GM19468 (cell line): ENCODE data around the gene TXNDC2.
"Not testable (repeated sequence)": the region's sequence is repeated elsewhere in the genome, so short reads cannot be mapped to it uniquely, and the experiment has no call there.

ENCODE experiments used
- ATAC-seq: cut with Tn5 transposase; IDR thresholded peaks from one replicate; pipeline ENCODE4 v1.9.1; 2021; ENCODE audit warnings: mild to moderate bottlenecking, moderate library complexity, moderate number of reproducible peaks; ENCODE audit not compliant: unreplicated experiment; ENCODE audit errors: extremely low read depth

Gene TXNDC2

GRCh38 chr18:9885170-9886004 is at the start of gene TXNDC2:
Gene TXNDC2, plus strand, starts transcription at chr18:9885973. Its CDS starts 708 bp downstream, at chr18:9886681.
- no peak for ATAC-seq

GRCh38 chr18:9838144-9838877 is 47.5 kb upstream of the TXNDC2 start:
- ATAC-seq = no peak

GRCh38 chr18:9839211-9839610 is 46.6 kb upstream of the TXNDC2 start:
- ATAC-seq = no peak

DNA sequence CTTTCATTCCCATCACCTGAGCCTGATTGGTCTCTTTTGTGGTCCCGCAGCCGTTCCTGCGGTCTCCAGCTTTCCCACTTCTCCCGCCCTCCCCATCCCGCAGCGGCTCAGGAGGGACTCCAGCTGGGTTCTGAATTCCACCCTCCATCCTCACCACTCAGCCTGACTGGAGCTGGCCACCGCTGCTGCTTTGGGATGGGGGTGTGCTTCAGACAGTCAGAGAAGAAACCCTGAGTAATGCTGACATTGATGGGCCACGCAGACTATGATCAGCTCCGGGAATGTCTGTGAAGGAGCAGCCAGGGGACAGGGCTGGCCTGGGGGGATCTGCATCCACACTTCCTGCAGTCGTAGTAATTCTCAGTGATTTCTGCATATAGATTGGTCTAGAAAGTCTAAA is 45.9 kb upstream of the TXNDC2 start:
- ATAC-seq = no peak

DNA sequence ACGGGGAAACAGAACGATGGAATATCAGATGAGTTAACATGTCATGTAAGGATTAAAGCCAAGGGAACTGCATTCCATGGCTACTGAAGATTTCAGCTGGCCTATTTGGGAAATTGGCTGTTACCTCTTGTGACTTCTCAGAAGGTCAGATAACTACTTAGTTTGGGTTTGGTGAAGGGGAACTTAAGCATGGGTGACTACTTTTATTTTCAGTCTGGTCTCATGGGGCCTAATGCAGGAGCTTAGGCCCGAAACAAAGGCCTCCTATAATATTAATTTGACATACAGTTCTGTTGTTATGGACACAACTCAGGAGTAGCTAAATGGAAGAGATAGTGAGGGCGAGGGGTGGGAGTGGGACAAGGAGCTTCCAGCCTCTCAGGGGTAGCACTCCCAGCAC is 44.0 kb upstream of the TXNDC2 start:
- no peak for ATAC-seq

- ATAC-seq = no peak
These were observed 43.3 kb upstream of the TXNDC2 start for GRCh38 chr18:9842448-9842847.

DNA sequence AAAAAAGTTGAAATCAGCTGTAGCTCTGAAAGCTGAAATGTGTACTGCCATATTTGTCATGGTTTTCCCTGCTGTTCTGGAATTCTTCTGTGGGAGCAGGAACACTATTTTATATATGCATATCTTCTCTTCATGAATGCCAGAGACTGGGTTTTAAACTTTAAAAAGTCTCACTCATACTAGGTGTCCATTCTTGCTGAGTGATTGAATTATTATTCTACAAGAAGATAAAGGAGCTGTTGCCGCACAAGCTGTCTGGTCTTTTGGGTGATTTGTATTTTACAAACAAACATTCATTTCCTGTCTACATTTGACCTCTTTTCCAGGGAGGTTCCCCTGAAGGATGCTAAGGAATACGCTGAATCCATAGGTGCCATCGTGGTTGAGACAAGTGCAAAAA is 40.5 kb upstream of the TXNDC2 start:
- ATAC-seq = no peak

- no peak for ATAC-seq
These were observed 39.4 kb upstream of the TXNDC2 start for GRCh38 chr18:9846162-9846925.

DNA sequence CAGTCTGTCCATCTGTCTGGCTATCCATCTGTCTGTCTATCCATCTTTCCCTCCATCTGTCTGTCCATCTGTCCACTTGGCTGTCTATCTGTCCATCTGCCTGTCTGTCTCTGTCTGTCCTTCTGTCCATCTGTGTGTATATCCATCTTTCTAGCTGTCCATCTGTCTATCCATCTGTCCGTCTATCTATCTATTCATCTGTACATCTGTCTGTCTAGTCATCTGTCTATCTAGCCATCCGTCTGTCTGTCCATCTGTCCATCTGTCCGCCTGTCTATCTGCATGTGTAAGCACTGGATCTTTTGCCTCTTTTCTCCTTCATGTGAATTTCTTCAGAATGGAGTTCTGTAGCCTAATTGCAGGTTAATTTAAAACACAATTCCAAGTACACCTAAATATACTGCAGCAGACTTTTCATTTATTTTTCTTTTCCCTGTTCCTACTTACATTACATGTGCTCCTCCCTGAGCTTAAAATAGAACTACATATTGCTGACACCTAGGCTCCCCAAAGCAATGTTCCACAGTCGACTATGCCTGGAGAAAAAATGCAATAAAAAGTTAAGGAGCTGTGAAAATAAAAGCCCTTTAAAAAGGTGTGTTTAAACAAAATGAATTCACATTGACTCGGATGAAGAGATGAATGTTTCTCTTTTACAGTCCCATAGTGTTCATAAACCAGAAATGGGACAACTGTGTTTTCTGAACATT is 37.4 kb upstream of the TXNDC2 start:
- no peak for ATAC-seq

DNA sequence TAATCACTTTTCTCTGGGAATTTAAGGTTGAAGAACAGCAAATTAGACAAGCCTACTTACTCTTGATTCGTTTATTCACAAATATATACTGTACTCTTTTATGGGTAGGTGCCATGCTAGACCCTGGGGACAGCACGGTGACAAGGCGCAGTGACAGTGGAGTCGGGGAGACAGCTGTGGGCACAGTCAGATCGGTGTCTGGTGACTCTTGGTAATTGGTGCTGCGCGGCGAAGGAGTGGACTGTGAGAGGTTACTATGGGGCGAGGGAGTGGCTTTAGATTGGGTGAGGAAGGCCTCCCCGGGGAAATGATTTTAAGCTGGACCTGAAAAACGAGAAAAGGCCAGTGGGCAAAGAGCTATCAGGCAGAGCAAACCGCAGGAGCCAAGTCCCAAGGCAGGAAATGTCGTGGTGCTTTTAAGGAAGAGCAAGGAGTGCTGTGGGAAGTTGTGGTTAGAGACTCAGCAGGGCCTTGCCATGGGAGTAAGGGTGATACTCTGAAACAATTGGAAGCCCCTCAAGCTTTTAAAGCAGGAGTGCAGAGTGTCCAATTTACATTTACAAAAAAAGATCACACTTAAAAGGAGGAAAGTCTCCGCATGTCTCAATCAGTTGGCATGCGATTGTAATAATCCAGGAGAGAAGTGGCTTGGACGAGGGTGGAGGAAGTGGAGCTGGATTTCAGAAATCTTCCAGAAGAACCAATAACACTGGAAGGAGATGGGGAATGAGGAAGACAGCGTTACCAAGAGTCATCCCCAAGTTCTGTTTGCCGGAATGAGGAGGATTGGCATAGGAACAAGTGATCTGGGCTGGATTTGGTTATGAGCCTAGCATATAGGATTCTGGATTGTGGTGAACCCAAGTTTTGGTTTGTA is 36.1 kb upstream of the TXNDC2 start:
- no peak for ATAC-seq

DNA sequence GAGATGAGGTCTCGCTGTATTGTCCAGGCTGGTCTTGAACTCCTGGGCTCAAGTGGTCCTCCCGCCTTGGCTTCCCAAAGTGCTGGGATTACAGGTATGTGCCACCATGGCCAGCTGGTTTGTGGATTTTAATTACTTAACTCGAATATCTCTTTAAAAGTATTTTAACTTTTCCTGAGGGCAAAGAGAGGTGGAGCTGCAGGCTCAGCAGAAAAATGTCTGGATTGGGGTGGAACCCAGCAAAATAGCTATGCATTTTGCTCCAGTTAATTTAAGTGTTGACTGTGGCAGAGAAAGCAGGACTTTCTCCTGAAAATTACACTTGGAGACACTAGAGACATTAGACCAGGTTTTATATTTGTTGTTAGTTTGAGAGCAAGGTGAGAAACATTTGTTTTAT is 35.5 kb upstream of the TXNDC2 start:
- no peak for ATAC-seq

- ATAC-seq = no peak
These were observed 34.3 kb upstream of the TXNDC2 start for GRCh38 chr18:9851511-9851910.

DNA sequence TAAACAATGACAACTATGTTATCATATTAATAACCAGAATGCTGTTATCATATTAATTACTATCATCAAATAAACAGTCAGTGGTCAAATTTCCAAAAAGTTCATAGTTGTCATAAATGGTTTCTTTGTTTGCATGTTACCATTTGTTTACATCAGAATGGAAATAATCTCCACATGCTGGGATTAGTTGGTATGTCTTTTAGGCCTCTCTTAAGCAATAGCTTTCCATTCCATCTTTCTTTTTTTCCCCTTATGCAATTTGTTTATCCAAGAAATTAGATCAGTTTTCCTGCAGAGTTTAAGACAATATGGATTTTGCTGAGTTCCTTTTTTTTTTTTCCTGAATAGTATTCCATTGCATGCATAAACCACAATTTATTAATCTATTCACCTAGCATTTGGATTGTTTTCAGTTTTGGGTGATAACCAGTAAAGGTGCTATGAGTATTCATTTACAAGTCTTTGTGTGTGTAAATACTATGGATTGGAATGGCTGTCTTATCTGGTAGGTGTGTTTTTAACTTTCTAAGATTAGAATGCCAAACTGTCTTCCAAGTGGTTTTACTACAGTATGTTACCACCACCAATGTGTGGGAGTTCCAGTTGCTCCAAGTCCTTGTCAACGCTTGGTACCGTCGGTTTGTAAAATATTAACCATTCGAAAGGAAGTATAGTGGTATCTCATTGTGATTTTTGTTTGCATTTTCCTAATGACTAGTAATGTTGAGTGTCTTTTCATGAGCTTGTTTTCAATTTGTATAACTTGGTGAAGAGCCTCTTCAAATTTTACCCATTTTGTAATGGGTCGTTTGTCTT is 33.3 kb upstream of the TXNDC2 start:
- no peak for ATAC-seq

GRCh38 chr18:9854801-9855676 is 30.7 kb upstream of the TXNDC2 start:
- no peak for ATAC-seq

DNA sequence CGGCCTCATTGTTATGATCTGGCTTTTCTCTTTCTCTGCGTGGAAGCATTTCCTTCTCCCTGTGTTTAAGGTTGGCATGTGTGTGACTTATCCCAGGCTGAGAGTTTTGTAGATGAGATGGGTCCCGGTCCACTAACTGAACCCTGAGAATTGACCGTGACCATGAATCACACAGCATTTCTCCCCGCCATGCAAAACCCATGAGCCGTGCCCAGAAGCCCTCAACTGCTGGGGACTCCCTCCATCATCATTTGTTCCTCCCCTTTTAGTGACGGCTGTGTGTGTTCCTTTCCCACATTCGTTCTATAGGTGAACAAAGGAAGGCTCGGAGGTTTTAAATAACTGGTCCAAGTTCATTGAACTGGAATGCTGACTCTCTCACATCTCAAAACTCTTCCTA is 30.1 kb upstream of the TXNDC2 start:
- no peak for ATAC-seq

DNA sequence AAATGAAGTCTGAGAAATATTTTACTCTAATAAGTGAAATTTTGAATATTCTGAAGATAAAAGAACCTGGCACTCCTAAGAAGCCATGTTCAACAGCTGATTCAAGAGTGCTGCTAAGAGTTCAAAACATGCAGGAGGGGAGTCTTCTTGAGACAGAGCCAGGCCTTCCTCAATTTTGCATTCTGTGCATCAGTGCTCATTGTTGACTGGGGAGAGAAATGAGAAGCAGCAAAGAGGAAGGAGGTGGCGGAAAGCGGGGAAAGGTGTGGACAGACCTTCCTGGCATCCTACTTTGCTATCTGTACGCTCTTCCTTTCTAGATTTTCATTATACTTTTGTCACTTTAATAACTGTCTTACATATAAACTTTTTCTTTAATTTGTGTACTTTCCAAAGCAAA is 29.7 kb upstream of the TXNDC2 start:
- no peak for ATAC-seq

GRCh38 chr18:9857479-9857998 is 28.2 kb upstream of the TXNDC2 start:
- not testable (repeated sequence) for ATAC-seq
